ENCODE data around the gene FBXL7. TPM values are rescaled to one million over a fixed set of nuclear protein-coding genes. Genes with fewer than 3 reads are reported as not detected.

FBXL7 gene
- total and polyA plus RNA-seq, 4 donors: 1.9 to 15.5 (median 6.6) TPM

GRCh38 chr5:15538516-15538915 lies 38.5 kb downstream of the FBXL7 start:
- peaks cover 0 to 12% (median 0%) of the 10 kb centered on the region in 5 donors for H3K4me1 ChIP-seq (ENCODE audit: control insufficient read depth in 5 of 5, insufficient read depth in 5 of 5, low read length in 5 of 5)
- H3K9ac ChIP-seq (ENCODE audit: insufficient read depth in 1 of 2, low read length in 2 of 2): no peak overlapping the region
- H3K27ac ChIP-seq (ENCODE audit: low read depth in 1 of 2, low read length in 1 of 2): no peak overlapping the region
- 52 to 66% methylated on average over 2 of the region's 2 CpGs for WGBS, 2 donors
- H3K9me3 ChIP-seq (ENCODE audit: control insufficient read depth in 4 of 4, insufficient read depth in 3 of 4, low read length in 3 of 4): peaks cover 0 to 4% (median 1%) of the 10 kb centered on the region in 4 donors
- H3K36me3 ChIP-seq (ENCODE audit: control insufficient read depth in 4 of 4, insufficient read depth in 4 of 4, low read length in 4 of 4): no peaks in the 10 kb centered on the region
- no peak overlapping the region for H3K4me3 ChIP-seq
- DNase-seq (no peak), ATAC-seq (ENCODE audit: insufficient read depth, low FRiP score) (no peak)
- TF ChIP-seq CTCF (IDR thresholded peaks at IDR 0.05; ENCODE audit: control extremely low read depth, extremely low read depth): no peak
- H3K27me3 ChIP-seq (ENCODE audit: control insufficient read depth in 3 of 3, insufficient read depth in 3 of 3, low read length in 2 of 3): no peaks in the 10 kb centered on the region

GRCh38 chr5:15539951-15540350 lies 40.0 kb downstream of the FBXL7 start:
- Histone ChIP-seq H3K9me3 (ENCODE audit: control insufficient read depth in 4 of 4, insufficient read depth in 3 of 4, low read length in 3 of 4) (peaks cover 0 to 4% (median under 1%) of the 10 kb centered on the region in 4 donors), H3K27me3 (ENCODE audit: control insufficient read depth in 3 of 3, insufficient read depth in 3 of 3, low read length in 2 of 3) (no peaks in the 10 kb centered on the region), H3K4me1 (ENCODE audit: control insufficient read depth in 5 of 5, insufficient read depth in 5 of 5, low read length in 5 of 5) (peaks cover 0 to 12% (median 0%) of the 10 kb centered on the region in 5 donors), H3K4me3 (no peak overlapping the region), H3K27ac (ENCODE audit: low read depth in 1 of 2, low read length in 1 of 2) (no peak overlapping the region), H3K36me3 (ENCODE audit: control insufficient read depth in 4 of 4, insufficient read depth in 4 of 4, low read length in 4 of 4) (no peaks in the 10 kb centered on the region), H3K9ac (ENCODE audit: insufficient read depth in 1 of 2, low read length in 2 of 2) (no peak overlapping the region)
- no peak for TF ChIP-seq CTCF (IDR thresholded peaks at IDR 0.05; ENCODE audit: control extremely low read depth, extremely low read depth)
- ATAC-seq (ENCODE audit: insufficient read depth, low FRiP score): no peak
- WGBS, 2 donors: 71 to 89% methylated on average over 2 of the region's 2 CpGs
- no peak for DNase-seq

GRCh38 chr5:15544039-15544438 lies 44.1 kb downstream of the FBXL7 start:
- ATAC-seq (ENCODE audit: insufficient read depth, low FRiP score) (no peak), DNase-seq (no peak)
- H3K27me3 ChIP-seq (ENCODE audit: control insufficient read depth in 3 of 3, insufficient read depth in 3 of 3, low read length in 2 of 3): no peaks in the 10 kb centered on the region
- H3K4me3 ChIP-seq: no peak overlapping the region
- no peak overlapping the region for H3K9ac ChIP-seq (ENCODE audit: insufficient read depth in 1 of 2, low read length in 2 of 2)
- 91 to 95% methylated on average over 4 of the region's 4 CpGs for WGBS, 2 donors
- H3K36me3 ChIP-seq (ENCODE audit: control insufficient read depth in 4 of 4, insufficient read depth in 4 of 4, low read length in 4 of 4): no peaks in the 10 kb centered on the region
- no peaks in the 10 kb centered on the region for H3K9me3 ChIP-seq (ENCODE audit: control insufficient read depth in 4 of 4, insufficient read depth in 3 of 4, low read length in 3 of 4)
- peaks cover 0 to 10% (median 0%) of the 10 kb centered on the region in 5 donors for H3K4me1 ChIP-seq (ENCODE audit: control insufficient read depth in 5 of 5, insufficient read depth in 5 of 5, low read length in 5 of 5)
- no peak for TF ChIP-seq CTCF (IDR thresholded peaks at IDR 0.05; ENCODE audit: control extremely low read depth, extremely low read depth)
- no peak overlapping the region for H3K27ac ChIP-seq (ENCODE audit: low read depth in 1 of 2, low read length in 1 of 2)

GRCh38 chr5:15545082-15545481 lies 45.1 kb downstream of the FBXL7 start:
- WGBS, 2 donors: 88 to 95% methylated on average over 2 of the region's 2 CpGs
- H3K36me3 ChIP-seq (ENCODE audit: control insufficient read depth in 4 of 4, insufficient read depth in 4 of 4, low read length in 4 of 4): no peaks in the 10 kb centered on the region

More at GRCh38 chr5:15545082-15545481, 45.1 kb downstream of the FBXL7 start:
- Histone ChIP-seq H3K4me1 (ENCODE audit: control insufficient read depth in 5 of 5, insufficient read depth in 5 of 5, low read length in 5 of 5) (peaks cover 0 to 8% (median under 1%) of the 10 kb centered on the region in 5 donors), H3K27ac (ENCODE audit: low read depth in 1 of 2, low read length in 1 of 2) (no peak overlapping the region), H3K9ac (ENCODE audit: insufficient read depth in 1 of 2, low read length in 2 of 2) (no peak overlapping the region), H3K4me3 (no peak overlapping the region), H3K9me3 (ENCODE audit: control insufficient read depth in 4 of 4, insufficient read depth in 3 of 4, low read length in 3 of 4) (no peaks in the 10 kb centered on the region), H3K27me3 (ENCODE audit: control insufficient read depth in 3 of 3, insufficient read depth in 3 of 3, low read length in 2 of 3) (no peaks in the 10 kb centered on the region)
- no peak for TF ChIP-seq CTCF (IDR thresholded peaks at IDR 0.05; ENCODE audit: control extremely low read depth, extremely low read depth)
- DNase-seq (no peak), ATAC-seq (ENCODE audit: insufficient read depth, low FRiP score) (no peak)
